ENCODE measurements around the gene GOLGA6C. TPM values are rescaled to one million over a fixed set of nuclear protein-coding genes. Genes with fewer than 3 reads are reported as not detected.

Gene GOLGA6C, protein sequence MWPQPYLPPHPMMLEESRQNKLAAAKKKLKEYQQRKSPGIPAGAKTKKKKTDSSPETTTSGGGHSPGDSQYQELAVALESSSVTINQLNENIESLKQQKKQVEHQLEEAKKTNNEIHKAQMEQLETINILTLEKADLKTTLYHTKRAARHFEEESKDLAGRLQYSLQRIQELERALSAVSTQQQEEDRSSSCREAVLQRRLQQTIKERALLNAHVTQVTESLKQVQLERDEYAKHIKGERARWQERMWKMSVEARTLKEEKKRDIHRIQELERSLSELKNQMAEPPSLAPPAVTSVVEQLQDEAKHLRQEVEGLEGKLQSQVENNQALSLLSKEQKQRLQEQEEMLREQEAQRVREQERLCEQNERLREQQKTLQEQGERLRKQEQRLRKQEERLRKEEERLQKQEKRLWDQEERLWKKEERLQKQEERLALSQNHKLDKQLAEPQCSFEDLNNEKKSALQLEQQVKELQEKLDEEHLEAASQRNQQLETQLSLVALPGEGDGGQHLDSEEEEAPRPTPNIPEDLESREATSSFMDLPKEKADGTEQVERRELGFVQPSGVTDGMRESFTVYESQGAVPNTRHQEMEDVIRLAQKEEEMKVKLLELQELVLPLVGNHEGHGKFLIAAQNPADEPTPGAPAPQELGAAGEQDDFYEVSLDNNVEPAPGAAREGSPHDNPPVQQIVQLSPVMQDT
- not detected in 2 replicates for total RNA-seq

DNA sequence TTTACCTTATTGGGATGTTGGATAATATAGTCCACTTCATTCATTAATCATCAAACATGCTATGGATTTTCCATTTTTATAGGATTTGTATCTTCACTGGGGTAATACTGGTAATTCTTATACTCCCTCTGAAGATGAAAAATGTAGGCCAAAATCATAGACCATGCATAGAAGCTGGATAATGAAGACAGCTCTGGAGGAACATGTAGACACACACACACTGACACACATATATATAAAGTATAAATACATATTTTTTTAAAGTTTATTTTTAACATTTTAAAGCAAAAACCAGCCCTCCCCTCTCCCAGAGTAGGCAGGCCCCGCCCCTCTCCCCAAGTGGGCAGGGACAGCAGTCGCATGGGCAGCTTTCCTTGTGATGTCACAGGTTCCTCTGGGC, at the start of gene GOLGA6C:
TSS of gene GOLGA6C (plus strand) at position 301 of the 400 bp plus-strand sequence. CDS start 265 bp downstream, outside the sequence.

DNA sequence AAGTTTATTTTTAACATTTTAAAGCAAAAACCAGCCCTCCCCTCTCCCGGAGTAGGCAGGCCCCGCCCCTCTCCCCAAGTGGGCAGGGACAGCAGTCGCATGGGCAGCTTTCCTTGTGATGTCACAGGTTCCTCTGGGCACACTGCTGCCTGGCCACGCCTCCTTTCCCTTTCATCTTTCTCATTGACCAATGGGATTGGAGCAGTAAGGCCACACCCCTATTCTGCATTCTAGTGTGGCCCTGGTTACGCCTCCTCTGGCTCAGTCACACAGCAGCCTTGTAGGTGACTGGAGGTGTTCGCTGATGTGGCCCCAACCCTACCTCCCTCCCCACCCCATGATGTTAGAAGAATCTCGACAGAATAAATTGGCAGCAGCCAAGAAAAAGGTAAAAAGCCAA, 24.4 kb downstream of the GOLGA6C start, which contains the start of gene GOLGA6D:
TSS of gene GOLGA6D (plus strand) at position 264 of the 400 bp plus-strand sequence. CDS start at position 305, 41 bp downstream.

Other genes with a start within 250 kb of the GOLGA6C start
- 8.8 and 18.2 TPM in 2 replicates for gene PPCDC, start 234.7 kb upstream of the GOLGA6C start, total RNA-seq
- 4.0 and 9.4 TPM in 2 replicates for gene C15orf39, start 56.5 kb upstream of the GOLGA6C start, total RNA-seq
- not detected in 2 replicates for gene GOLGA6D, start 24.5 kb downstream of the GOLGA6C start, total RNA-seq
- 87.7 and 91.5 TPM in 2 replicates for gene COMMD4, start 77.7 kb downstream of the GOLGA6C start, total RNA-seq
- gene NEIL1, start 88.7 kb downstream of the GOLGA6C start, total RNA-seq = 13.3 and 17.5 TPM in 2 replicates
- gene MAN2C1, start 110.3 kb downstream of the GOLGA6C start, total RNA-seq = 111 and 117 TPM in 2 replicates
- 14.6 and 22.9 TPM in 2 replicates for gene SIN3A, start 193.4 kb downstream of the GOLGA6C start, total RNA-seq

Data from epithelial cell of umbilical artery (primary cell).